A673 (cell line): ENCODE data around the gene TTC28. TPM values are rescaled to one million over a fixed set of nuclear protein-coding genes. Genes with fewer than 3 reads are reported as not detected.

Experiments used
- BruUV-seq: library from RNA; stranded (reverse); fragments of 400-500 nt; replicated peaks from 2 replicates; lab custom pipeline; 2021; lab: Mats Ljungman, UMichigan
- CTCF ChIA-PET: fragments of 300-600 bp; sonication (Branson Sonifier 250); formaldehyde crosslinking; loops from one replicate; lab custom pipeline; 2022; ENCODE audit warnings: antibody characterized with exemption; lab: Charles Lee
- POLR2A ChIA-PET: fragments of 300-600 bp; sonication (Branson Sonifier 250); formaldehyde crosslinking; loops from one replicate; lab custom pipeline; 2022; ENCODE audit warnings: antibody characterized with exemption; ENCODE audit not compliant: low non-redundant PET; lab: Charles Lee
- DNase-seq: peaks from one replicate; pipeline ENCODE4 v3.0.0-alpha.2; 2015; ENCODE audit warnings: low spot score
- H3K27ac ChIP-seq: fragments of 200-600 bp; sonication (generic); 2 replicates; pipeline ENCODE4 v1.5.1; 2016; ENCODE audit warnings: mixed run types, low read depth, mild to moderate bottlenecking, mixed read lengths, antibody characterized with exemption, low read length; ENCODE audit not compliant: poor library complexity, severe bottlenecking
- H3K27me3 ChIP-seq: fragments of 200-600 bp; sonication (generic); replicated peaks from 2 replicates; pipeline ENCODE4 v1.6.1; 2017; ENCODE audit warnings: mixed run types, low read depth, mild to moderate bottlenecking, mixed read lengths, antibody characterized with exemption, low read length; ENCODE audit not compliant: insufficient read depth, poor library complexity
- H3K36me3 ChIP-seq: fragments of 200-600 bp; sonication (generic); 2 replicates; pipeline ENCODE4 v1.6.1; 2016; ENCODE audit warnings: mixed run types, mild to moderate bottlenecking, mixed read lengths, antibody characterized with exemption, low read length; ENCODE audit not compliant: insufficient read depth, poor library complexity, severe bottlenecking
- H3K4me1 ChIP-seq: fragments of 200-600 bp; sonication (generic); 2 replicates; pipeline ENCODE4 v1.6.1; 2017; ENCODE audit warnings: mixed run types, mild to moderate bottlenecking, mixed read lengths, antibody characterized with exemption, low read length; ENCODE audit not compliant: insufficient read depth, poor library complexity, severe bottlenecking
- H3K4me3 ChIP-seq: fragments of 200-600 bp; sonication (generic); 2 replicates; pipeline ENCODE4 v1.5.1; 2016; ENCODE audit warnings: low read depth, mixed run types, mild to moderate bottlenecking, mixed read lengths, low read length; ENCODE audit not compliant: poor library complexity, severe bottlenecking
- H3K9me3 ChIP-seq: fragments of 200-600 bp; sonication (generic); 2 replicates; pipeline ENCODE4 v1.6.1; 2016; ENCODE audit warnings: mixed run types, low read depth, mild to moderate bottlenecking, mixed read lengths, antibody characterized with exemption, low read length; ENCODE audit not compliant: poor library complexity, severe bottlenecking
- CTCF ChIP-seq: fragments of 300-800, 200-600 bp; sonication (generic); conservative IDR thresholded peaks from 2 replicates; pipeline ENCODE4 v1.5.1; 2017; ENCODE audit warnings: low read depth, mild to moderate bottlenecking, antibody characterized with exemption, low read length, moderate library complexity, mixed read lengths
- EZH2 ChIP-seq: fragments of 200-600 bp; sonication (generic); IDR thresholded peaks from 2 replicates; pipeline ENCODE4 v1.6.1; 2017; ENCODE audit warnings: borderline replicate concordance, low read depth, mild to moderate bottlenecking, mixed read lengths, antibody characterized with exemption, low read length; ENCODE audit not compliant: poor library complexity, severe bottlenecking
- intact Hi-C: fragments of 100-400 bp; cut with micrococcal nuclease; formaldehyde crosslinking; loops from one replicate; pipeline ENCODE4 v1.10.0; 2022; ENCODE audit not compliant: unreplicated experiment
- total RNA-seq: library from RNA; stranded (reverse); gene quantifications from 2 replicates; pipeline ENCODE4 v1.2.3, GENCODE V29; 2021

The TTC28 gene
- total RNA-seq, 1 experiment from 2014 or later: 48.7 TPM

- DNase-seq: no peak
- CTCF ChIA-PET: no interaction called here
- BruUV-seq: no TSS peak
- POLR2A ChIA-PET: no interaction called here
- H3K36me3 ChIP-seq: no peaks in the 10 kb centered on the region
- TF ChIP-seq CTCF: no peak
- H3K9me3 ChIP-seq: no peaks in the 10 kb centered on the region
- H3K27me3 ChIP-seq: no peaks in the 10 kb centered on the region
- H3K4me3 ChIP-seq: no peak overlapping the region
- peaks cover 38% of the 10 kb centered on the region for H3K4me1 ChIP-seq
- H3K27ac ChIP-seq: no peak overlapping the region
- intact Hi-C loops: no loop called here
Measured at GRCh38 chr22:28179392-28179791, 500.2 kb downstream of the TTC28 start.

GRCh38 chr22:28175730-28176492 lies 503.7 kb downstream of the TTC28 start:
- H3K9me3 ChIP-seq: no peaks in the 10 kb centered on the region
- no peaks in the 10 kb centered on the region for H3K36me3 ChIP-seq
- CTCF ChIA-PET: no interaction called here
- no peak overlapping the region for H3K27ac ChIP-seq
- intact Hi-C loops: no loop called here
- no peaks in the 10 kb centered on the region for H3K27me3 ChIP-seq
- DNase-seq: no peak
- TF ChIP-seq EZH2 (no peak), CTCF (no peak)
- BruUV-seq: no TSS peak
- peaks cover 10% of the 10 kb centered on the region for H3K4me1 ChIP-seq
- no peak overlapping the region for H3K4me3 ChIP-seq
- POLR2A ChIA-PET: no interaction called here

- H3K36me3 ChIP-seq: no peaks in the 10 kb centered on the region
- POLR2A ChIA-PET: no interaction called here
- no TSS peak for BruUV-seq
- peaks cover 4% of the 10 kb centered on the region for H3K4me1 ChIP-seq
- no peak for DNase-seq
- H3K27ac ChIP-seq: no peak overlapping the region
- CTCF ChIA-PET: no interaction called here
- H3K9me3 ChIP-seq: no peaks in the 10 kb centered on the region
- no peaks in the 10 kb centered on the region for H3K27me3 ChIP-seq
- intact Hi-C loops: no loop called here
- no peak overlapping the region for H3K4me3 ChIP-seq
- TF ChIP-seq CTCF: no peak
Measured at GRCh38 chr22:28174509-28174908, 505.1 kb downstream of the TTC28 start.
